HG02571 (cell line): Measurements from ENCODE around the gene NOL3.

Source experiments
- ATAC-seq: cut with Tn5 transposase; IDR thresholded peaks from one replicate; pipeline ENCODE4 v1.9.1; 2021; ENCODE audit warnings: mild to moderate bottlenecking, moderate library complexity; ENCODE audit not compliant: unreplicated experiment

The NOL3 gene

DNA sequence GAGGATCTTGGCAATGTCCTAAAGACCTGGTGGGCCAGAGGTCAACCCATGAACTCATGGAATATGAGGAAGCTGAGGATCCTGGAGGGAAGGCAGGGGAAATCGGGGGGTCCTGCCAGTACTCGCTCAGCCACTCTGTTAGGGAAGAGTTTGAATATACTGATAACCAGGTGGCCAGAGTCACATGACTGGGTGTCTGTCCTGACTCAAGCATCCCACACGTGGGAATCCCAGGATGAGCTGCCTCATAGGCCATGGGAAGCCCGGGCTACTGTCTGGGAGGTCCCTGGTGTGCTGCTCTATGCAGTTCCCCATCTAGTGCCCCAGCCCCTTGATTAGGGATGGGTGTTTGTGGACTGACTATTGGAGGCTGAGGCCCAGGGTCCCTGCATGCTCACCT lies 18.0 kb downstream of the NOL3 start:
- ATAC-seq = no peak

DNA sequence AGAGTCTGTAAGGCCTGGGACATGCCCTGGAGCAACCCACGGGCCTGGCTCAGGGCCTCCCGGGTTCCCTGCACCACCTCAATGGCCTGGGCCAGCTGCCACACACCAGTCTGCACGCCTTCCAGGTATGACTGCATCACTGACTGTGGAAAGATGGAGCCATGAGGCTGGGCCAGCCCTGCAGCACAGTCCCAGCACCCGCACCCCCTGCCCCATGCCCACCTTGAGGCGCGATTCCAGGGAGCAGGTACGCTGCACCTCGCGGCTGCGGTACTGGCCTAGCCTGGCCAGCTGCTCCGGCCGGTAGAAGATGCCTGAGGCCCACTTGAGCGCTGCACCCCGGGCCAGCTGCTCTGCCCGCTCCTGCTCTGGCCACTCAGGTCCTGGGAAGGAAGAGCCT lies 18.5 kb downstream of the NOL3 start:
- no peak for ATAC-seq

DNA sequence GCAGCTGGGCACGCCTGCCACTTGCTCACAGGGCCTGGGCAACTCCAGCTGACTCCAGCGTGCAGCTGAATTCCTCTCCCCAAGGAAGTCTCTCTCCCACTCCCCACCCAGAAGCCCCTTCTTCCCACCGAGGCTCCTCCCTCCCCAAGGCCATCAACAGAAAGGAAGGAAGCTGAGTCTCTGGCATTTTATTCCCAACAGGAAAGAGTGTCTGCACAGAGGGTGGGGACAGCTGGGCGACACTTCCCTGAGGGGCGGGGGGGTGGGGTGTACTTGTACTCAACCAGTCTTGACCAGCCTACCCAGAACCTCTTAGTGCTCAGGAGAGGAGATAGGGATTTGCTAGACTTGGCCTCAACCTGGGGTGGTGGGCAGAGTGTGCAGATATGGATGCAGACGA lies 19.7 kb downstream of the NOL3 start, which contains the start of gene EXOC3L1:
Gene EXOC3L1, minus strand, starts transcription at position 96 of the 400 bp plus-strand sequence. CDS start 460 bp downstream, outside the sequence.
- ATAC-seq = no peak

DNA sequence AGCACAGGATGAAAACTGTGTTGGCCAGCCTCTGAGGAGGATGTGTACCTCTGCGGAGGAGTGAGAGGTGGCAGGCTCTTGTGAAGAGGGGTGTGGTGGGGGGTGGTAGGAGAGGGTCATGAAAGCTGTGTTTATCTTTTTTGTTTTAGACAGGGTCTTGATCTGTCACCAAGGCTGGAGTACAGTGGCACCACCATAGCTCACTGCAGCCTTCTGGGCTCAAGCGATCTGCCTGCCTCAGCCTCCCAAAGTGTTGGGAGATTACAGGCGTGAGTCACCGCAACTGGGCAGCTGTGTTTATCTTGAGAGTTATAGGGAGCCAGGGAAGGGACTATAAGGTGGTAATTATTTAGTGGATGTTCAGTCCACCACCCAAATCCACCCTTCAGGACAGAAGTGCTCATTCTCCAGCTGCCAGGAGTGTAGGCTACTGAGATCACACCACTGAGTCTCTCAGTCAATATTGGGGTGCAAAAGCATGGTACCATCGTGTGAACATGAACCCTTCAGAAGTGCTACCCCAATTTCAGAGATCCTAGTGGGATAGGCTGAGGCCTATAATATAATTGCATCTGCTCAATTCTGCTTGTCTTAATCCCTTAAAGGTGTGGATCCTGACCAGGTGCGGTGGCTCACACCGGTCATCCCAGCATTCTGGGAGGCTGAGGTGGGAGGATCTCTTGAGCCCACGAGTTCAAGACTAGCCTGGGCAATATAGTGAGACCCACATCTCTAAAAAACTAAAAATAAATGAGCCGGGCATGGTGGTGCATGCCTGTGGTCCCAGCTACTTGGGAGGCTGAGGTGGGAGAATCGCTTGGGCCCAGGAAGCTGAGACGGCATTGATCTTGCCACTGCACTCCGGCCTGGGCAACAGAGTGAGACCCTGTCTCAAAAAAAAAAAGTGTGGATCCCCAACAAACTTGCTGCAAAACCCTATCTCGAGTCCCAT lies 20.4 kb downstream of the NOL3 start:
- ATAC-seq = no peak

DNA sequence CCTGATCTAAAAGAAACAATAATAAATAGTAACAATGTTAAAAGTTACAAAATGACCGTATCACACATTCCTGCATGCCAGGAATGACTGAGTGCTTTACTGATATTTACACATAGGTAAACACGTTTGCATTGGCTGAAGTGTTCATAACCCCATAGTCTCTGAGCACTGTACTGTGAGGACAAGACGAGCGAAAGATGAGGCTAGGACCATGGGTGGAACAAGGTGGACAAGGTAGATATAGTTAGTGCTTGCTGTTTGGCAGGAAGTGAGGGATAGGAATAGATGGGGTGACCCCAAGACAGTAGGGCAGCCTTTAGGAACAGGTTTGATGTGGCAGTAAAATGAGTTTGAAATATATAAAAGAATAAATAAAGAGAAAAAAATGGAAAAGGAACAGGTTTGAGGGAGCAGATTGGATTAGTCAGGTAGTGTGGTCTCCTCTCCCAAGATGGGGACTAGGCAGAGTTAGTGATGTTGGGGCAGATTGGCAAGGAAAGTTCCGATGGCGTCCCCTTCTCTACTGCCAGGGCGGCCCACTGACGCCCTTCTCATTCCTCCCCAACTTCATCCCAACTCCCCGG lies 21.2 kb downstream of the NOL3 start:
- ATAC-seq = no peak

DNA sequence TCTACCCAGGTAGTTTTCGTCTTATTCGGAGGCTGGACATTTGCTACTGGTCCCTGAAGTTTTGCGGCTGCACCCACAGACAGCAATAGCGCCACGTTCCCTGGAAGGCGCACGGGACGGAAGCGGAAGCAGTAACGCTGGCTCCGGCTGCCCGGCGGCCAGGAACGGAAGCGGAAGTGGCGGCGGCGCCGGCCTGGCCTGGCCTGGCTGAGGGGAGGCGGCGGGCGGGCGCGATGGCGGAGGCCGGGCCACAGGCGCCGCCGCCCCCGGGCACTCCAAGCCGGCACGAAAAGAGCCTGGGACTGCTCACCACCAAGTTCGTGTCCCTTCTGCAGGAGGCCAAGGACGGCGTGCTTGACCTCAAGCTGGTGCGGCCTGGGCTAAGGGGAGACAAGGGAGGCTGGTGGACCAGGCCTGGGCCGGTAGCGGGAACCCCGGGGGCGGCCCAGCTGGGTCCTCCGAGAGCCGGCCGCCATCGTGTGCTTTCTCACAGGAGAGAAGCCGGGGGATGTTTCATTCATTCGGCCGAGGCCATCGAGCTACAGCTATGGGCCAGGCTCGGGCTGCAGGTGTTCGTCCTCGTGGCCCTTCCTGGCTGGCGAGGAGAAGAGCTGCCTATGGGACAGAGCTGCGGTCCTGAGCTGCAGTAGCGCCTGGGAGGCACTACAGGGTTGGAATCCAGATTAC lies 21.8 kb downstream of the NOL3 start, which contains the start of gene E2F4:
Gene E2F4, plus strand, starts transcription at position 161 of the 687 bp plus-strand sequence. Its CDS starts 73 bp downstream, at position 234.
- ATAC-seq = peak; percentile 81

DNA sequence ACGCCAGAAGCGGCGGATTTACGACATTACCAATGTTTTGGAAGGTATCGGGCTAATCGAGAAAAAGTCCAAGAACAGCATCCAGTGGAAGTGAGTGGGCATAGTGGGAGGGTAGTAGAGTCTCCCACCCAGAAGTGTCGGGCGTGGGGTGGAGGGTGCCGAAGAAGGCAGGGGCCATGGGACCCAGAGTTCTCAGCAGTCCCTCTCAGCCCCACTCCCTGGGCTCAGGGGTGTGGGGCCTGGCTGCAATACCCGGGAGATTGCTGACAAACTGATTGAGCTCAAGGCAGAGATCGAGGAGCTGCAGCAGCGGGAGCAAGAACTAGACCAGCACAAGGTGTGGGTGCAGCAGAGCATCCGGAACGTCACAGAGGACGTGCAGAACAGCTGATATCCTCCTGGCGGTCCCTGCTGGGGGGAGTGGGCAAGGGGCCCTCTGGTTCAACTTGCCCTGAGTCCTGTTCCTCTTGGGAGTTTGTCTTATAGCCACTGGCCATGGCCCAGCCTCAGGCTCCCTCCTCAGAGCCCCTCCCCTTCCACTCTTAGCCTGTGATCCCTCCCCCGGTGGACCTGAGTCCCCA lies 22.5 kb downstream of the NOL3 start:
- ATAC-seq = no peak

DNA sequence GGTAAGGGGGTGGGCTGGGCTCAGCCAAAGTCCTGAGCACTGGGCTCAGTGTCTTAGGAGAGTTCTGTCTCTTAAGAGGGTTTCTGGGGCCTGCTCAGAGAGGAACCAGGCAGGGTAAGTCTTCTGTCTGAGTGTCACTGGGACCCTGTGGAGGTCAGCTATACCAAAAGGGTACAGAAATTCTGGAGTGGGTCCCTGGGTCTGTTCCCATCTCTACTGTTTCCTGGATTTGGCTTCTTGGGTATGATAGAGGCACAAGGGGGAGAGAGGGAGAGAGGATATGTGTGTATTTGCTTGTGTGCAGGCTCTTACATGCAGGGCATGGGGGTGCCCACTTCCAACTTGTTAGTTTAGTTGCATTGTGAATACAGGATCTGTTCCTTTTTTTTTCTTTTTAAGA lies 23.2 kb downstream of the NOL3 start:
- no peak for ATAC-seq

DNA sequence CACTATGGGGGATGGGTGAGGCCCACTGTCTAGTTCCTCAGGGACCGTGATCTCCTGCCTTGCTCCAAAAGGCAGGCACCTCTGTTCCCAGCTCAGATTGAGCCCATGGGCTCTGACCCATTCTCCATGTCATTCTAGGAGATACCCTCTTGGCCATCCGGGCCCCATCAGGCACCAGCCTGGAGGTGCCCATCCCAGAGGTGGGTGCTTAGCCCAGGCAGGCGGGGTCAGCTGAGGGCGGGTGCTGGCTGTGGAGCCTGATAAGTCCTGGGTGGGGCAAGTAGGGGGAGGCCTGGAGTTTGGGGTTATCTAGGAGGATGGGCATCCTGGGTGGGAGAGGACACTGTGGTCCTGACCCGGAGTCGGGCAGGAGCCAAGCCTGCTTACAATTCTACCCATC lies 23.9 kb downstream of the NOL3 start:
- ATAC-seq = no peak

DNA sequence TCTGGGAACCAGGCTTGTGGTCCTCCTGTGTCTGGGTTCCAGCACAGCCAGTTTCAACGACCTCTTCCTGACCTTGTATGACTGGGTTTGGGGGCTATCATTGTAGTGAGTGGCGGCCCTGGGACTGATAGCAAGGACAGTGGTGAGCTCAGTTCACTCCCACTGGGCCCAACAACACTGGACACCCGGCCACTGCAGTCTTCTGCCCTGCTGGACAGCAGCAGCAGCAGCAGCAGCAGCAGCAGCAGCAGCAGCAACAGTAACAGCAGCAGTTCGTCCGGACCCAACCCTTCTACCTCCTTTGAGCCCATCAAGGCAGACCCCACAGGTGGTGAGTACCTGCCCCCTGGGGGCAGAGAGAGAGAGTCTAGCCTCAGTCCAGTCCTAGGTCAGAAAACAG lies 25.3 kb downstream of the NOL3 start:
- ATAC-seq = no peak

DNA sequence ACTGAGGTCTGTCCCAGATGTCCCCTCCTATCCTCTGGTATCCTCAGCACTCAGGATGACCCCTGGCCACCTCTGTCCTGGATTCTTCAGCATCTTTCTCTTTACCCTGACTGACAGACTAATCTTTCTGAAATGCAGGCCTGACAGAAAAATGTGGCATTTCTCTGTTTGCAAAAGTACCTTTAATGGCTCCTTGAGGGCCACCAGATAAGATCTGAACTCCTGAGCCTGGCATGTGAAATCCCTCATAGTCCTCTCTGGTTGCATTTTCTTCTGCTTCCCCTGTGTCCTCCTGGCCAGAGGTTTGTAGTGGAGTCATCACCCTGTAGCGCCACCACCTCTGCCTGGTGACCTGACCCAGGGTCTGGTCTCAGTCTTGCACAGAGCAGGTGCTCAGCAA lies 26.5 kb downstream of the NOL3 start:
- ATAC-seq = no peak

DNA sequence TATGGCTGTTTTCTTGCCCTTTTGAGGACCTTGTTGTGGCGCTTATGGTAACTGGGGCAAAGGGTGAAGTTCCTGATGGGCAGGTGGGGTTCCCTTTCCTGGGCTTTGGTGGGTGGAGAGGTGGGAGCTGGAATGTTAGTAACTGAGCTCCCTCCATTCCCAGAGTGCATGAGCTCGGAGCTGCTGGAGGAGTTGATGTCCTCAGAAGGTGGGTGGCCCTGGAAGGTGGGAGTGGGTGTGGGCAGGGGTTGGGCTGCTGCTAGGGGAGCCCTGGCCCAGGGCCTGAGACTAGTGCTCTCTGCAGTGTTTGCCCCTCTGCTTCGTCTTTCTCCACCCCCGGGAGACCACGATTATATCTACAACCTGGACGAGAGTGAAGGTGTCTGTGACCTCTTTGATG lies 27.4 kb downstream of the NOL3 start:
- ATAC-seq = no peak

DNA sequence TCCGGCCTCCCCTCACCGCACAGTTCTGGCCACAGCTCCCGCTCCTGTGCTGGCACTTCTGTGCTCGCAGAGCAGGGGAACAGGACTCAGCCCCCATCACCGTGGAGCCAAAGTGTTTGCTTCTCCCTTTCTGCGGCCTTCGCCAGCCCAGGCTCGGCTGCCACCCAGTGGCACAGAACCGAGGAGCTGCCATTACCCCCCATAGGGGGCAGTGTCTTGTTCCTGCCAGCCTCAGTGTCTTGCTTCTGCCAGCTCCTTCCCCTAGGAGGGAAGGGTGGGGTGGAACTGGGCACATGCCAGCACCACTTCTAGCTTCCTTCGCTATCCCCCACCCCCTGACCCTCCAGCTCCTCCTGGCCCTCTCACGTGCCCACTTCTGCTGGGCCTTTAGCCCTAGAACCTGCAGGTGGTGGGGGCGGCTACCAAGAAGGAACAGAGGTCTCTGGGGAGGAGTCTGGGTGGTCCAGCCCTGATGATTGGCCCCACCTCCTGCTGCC lies 27.9 kb downstream of the NOL3 start:
- no peak for ATAC-seq

DNA sequence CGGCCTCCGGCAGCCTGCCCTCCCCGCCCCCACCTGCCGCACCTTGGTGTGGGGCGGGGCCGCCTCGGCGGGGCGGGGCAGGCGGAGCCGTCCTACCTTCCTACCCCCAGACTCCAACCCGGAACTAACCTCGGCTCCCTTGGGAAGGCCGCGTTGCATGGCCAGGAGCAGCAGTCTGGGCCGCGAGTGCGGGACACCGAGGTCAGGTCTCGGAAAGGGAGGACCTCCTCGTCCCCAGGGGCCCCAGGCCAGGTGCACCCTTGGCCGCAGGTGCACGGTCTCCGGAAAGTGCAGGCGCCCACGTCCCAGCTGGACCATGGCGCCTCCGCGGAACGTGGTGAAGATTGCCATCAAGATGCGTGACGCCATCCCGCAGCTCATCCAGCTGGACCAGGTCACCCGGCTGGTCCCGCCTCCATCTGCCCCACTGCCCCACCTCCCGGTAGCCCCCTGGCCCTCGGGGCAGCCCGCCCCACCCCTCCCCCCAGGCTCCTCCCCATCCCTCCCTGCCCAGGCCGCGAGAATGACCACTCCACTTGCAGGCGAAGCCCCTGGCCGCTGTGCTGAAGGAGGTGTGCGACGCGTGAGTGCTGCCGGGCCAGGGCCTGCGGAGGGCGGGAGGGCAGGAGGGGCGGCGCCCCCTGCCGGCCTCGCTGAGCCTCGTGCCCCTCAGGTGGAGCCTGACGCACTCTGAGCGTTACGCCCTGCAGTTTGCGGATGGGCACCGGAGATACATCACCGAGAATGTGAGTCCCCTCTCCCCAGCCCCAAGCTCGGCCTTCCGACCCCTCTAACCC lies 28.9 kb downstream of the NOL3 start, which contains the start of gene ELMO3:
Gene ELMO3, plus strand, starts transcription at position 121 of the 797 bp plus-strand sequence. Its CDS starts 196 bp downstream, at position 317.
- no peak for ATAC-seq

DNA sequence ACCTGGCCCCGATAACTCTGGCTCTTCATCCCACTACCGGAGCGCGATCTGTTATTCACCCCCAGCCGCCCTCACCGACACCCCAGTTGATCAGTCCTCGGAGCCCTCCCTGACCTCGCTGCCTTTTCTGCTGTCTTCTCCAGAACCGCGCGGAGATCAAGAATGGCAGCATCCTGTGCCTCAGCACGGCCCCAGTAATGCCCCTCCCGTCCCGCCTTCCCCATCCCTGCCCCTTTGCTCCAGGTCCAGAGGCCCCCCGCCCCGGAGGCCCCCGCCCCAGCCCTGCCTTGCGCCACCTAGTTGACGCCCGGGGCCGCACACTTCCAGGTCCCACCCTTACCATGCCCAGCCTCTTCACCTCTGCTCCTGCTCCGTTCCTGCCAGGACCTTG lies 29.5 kb downstream of the NOL3 start:
- no peak for ATAC-seq

DNA sequence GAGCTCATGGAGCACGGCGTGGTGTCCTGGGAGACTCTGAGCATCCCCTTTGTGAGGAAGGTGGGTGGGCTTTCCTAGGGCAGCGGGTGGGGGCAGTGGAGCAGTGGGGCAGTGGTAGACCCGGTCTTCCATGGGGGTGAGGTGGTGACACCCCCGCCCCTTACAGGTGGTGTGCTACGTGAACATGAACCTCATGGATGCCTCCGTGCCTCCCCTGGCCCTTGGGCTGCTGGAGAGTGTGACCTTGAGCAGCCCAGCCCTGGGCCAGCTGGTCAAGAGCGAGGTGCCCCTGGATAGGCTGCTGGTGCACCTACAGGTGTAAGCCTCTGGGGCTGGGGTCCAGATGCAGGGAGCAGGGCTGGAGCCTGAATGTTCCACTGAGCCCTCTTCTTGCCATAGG lies 30.2 kb downstream of the NOL3 start:
- ATAC-seq = no peak

DNA sequence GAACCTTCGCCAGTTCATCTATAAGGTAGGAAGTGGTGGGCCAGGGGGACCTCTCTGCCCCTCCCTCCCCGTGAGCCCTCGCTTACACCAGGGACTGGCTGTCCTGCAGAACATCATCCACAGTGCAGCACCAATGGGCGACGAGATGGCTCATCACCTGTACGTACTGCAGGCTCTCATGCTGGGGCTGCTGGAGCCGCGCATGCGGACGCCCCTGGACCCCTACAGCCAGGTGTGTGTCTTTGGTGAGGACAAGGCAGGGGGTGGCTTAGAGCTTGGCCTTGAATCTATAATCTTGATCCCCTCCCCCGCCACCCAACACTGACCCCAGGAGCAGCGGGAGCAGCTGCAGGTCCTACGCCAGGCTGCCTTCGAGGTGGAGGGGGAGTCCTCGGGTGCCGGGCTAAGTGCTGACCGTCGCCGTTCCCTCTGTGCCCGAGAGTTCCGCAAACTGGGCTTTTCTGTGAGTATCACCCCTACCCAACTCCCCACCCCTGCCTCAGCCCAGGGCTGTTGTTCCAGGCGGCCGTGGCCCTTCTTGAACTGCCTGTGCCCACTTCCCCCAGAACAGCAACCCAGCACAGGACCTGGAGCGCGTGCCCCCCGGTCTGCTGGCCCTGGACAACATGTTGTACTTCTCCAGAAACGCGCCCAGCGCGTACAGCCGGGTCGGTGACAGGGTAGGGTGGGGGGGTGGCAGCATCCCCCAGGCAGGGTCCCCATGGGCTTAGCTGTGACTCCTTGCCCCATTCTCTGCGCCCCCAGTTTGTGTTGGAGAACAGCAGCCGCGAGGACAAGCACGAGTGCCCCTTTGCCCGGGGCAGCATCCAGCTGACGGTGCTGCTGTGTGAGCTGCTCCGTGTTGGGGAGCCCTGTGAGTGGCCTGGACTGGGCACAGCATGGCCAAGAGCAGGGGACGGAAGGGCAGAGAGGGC lies 31.3 kb downstream of the NOL3 start:
- no peak for ATAC-seq

DNA sequence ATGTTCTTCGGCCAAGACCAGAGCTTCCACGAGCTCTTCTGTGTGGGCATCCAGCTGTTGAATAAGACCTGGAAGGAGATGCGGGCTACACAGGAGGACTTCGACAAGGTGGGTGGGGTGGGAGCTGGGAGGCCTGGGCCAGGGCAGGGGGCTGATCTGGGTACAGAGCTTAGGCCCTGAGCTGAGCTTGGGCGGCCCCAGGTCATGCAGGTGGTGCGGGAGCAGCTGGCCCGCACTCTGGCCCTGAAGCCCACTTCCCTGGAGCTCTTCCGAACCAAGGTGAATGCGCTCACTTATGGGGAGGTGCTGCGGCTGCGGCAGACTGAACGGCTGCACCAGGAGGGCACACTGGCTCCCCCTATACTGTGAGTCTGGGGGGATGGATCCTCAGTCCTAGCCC lies 32.1 kb downstream of the NOL3 start:
- ATAC-seq = no peak

DNA sequence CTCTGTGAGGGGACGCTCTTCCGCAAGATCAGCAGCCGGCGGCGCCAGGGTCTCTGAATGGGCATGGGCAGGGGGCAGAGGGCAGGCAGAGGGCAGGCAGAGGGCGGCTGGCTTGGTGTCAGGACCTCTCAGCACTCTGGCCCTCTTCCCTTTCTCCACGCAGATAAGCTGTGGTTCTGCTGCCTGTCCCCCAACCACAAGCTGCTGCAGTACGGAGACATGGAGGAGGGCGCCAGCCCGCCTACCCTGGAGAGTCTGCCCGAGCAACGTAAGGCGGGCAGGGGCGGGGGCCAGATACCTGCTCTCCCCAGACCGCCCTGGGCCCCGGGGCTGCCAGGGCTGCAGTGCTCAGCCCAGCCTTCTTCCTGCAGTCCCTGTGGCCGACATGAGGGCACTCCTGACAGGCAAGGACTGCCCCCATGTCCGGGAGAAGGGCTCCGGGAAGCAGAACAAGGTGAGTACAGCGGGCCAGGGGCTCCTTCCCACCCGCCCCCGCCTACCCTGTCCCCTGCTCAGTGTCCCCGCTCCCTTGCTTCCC lies 32.7 kb downstream of the NOL3 start:
- ATAC-seq = no peak
